Panc1 (cell line): Measurements from ENCODE around the gene GRID2IP. TPM values are rescaled to one million over a fixed set of nuclear protein-coding genes. Genes with fewer than 3 reads are reported as not detected.

ENCODE experiments used
- ATAC-seq: fragments of 200-7000 bp; cut with Tn5 transposase; 2 replicates; pipeline ENCODE4 v1.9.1; 2020; ENCODE audit warnings: mild to moderate bottlenecking, moderate library complexity
- BruUV-seq: library from RNA; stranded (reverse); fragments of 400-500 nt; replicated peaks from 2 replicates; lab custom pipeline; 2021; lab: Mats Ljungman, UMichigan
- CTCF ChIA-PET: fragments of 300-600 bp; sonication (Branson Sonifier 250); formaldehyde crosslinking; loops from one replicate; lab custom pipeline; 2022; ENCODE audit warnings: antibody characterized with exemption; lab: Charles Lee
- POLR2A ChIA-PET: fragments of 300-600 bp; sonication (Branson Sonifier 250); formaldehyde crosslinking; loops from one replicate; lab custom pipeline; 2022; ENCODE audit warnings: antibody characterized with exemption; lab: Charles Lee
- DNase-seq: peaks from one replicate; pipeline ENCODE4 v3.0.0-alpha.2; 2010; ENCODE audit warnings: low read depth, low spot score
- H3K27ac ChIP-seq: 2 replicates; pipeline ENCODE4 v1.5.1; 2011; ENCODE audit warnings: mild to moderate bottlenecking, low read length, inconsistent platforms
- H3K27me3 ChIP-seq: fragments of 200-500 bp; sonication (Bioruptor generic); 2 replicates; pipeline ENCODE4 v1.6.0; 2014; ENCODE audit warnings: low read length, inconsistent platforms; ENCODE audit not compliant: control insufficient read depth, insufficient read depth
- H3K36me3 ChIP-seq: fragments of 200-500 bp; sonication (Bioruptor generic); 2 replicates; pipeline ENCODE4 v1.5.1; 2014; ENCODE audit warnings: inconsistent platforms, mild to moderate bottlenecking, low read length, moderate library complexity; ENCODE audit not compliant: control insufficient read depth, insufficient read depth
- H3K4me1 ChIP-seq: 2 replicates; pipeline ENCODE4 v1.5.1; 2011; ENCODE audit warnings: inconsistent platforms, mild to moderate bottlenecking, low read length, moderate library complexity; ENCODE audit not compliant: control insufficient read depth, insufficient read depth
- H3K4me3 ChIP-seq, 2 experiments: 2 replicates each; pipeline ENCODE4 v1.5.1; 2011 to 2012; ENCODE audit warnings: low read depth in 2 of 2, low read length in 2 of 2, mild to moderate bottlenecking in 2 of 2, inconsistent platforms in 1 of 2, moderate library complexity in 1 of 2
- H3K9me3 ChIP-seq: fragments of 200-500 bp; sonication (Bioruptor generic); 2 replicates; pipeline ENCODE4 v1.5.1; 2014; ENCODE audit warnings: low read depth, mild to moderate bottlenecking, inconsistent platforms, low read length, moderate library complexity; ENCODE audit not compliant: control insufficient read depth, insufficient read depth
- CTCF ChIP-seq: fragments of 450-650 bp; IDR thresholded peaks from 2 replicates; pipeline ENCODE4 v1.5.1; 2017; ENCODE audit warnings: mild to moderate bottlenecking
- POLR2AphosphoS5 ChIP-seq: IDR thresholded peaks from 2 replicates; pipeline ENCODE4 v1.6.1; 2012; ENCODE audit warnings: mild to moderate bottlenecking, low read depth, low read length, moderate library complexity
- REST ChIP-seq, 2 experiments: IDR thresholded peaks; 2 replicates each; pipeline ENCODE4 v1.6.1; 2011 to 2012; ENCODE audit warnings: low read depth in 2 of 2, control low read depth in 1 of 2, low read length in 1 of 2, mild to moderate bottlenecking in 1 of 2, moderate library complexity in 1 of 2; ENCODE audit not compliant: insufficient read depth in 1 of 2
- SIN3A ChIP-seq: IDR thresholded peaks from 2 replicates; pipeline ENCODE4 v1.6.1; 2012; ENCODE audit warnings: low read depth, mild to moderate bottlenecking, low read length, moderate library complexity, borderline replicate concordance; ENCODE audit not compliant: insufficient read depth
- TCF7L2 ChIP-seq: IDR thresholded peaks from 2 replicates; pipeline ENCODE4 v1.6.1; 2011; ENCODE audit warnings: mild to moderate bottlenecking, low read depth, low read length, inconsistent platforms
- in situ Hi-C: cut with HindIII; loops from 2 replicates; pipeline ENCODE4 v1.10.0; 2016; ENCODE audit warnings: low sequenced_read_pairs, low pct_unique_long_range_greater_than_20kb
- intact Hi-C: fragments of 100-400 bp; cut with micrococcal nuclease; formaldehyde crosslinking; loops from one replicate; pipeline ENCODE4 v1.10.0; 2022; ENCODE audit not compliant: unreplicated experiment
- total RNA-seq: library from RNA; stranded (reverse); gene quantifications from one replicate; pipeline ENCODE4 v1.2.1, GENCODE V29; 2021; ENCODE audit not compliant: unreplicated experiment

GRID2IP gene
- total RNA-seq, 1 experiment from 2014 or later = 0.13 TPM

GRCh38 chr7:6575281-6576023 lies 24.2 kb upstream of the GRID2IP start:
- ChIA-PET CTCF (interaction anchor here (2.2 to 3.2 kb wide), 2 partner anchors 16 to 59 kb away, joined by 11 to 17 read pairs; no protein-coding TSS in a partner anchor), POLR2A (interaction anchor here (0.6 kb wide), 1 partner anchor 37 kb away, joined by 3 read pairs; no protein-coding TSS in a partner anchor)
- H3K9me3 ChIP-seq = no peaks in the 10 kb centered on the region
- BruUV-seq = no TSS peak
- H3K27ac ChIP-seq = no peak overlapping the region
- intact Hi-C loops = no loop called here
- TF ChIP-seq CTCF = no peak
- no peak for TF ChIP-seq TCF7L2
- TF ChIP-seq REST (IDR thresholded peaks at IDR 0.05; ENCODE audit: insufficient read depth in 1 of 2, low read depth in 2 of 2, low read length in 1 of 2) = no peak
- TF ChIP-seq POLR2AphosphoS5 = no peak
- TF ChIP-seq SIN3A = no peak
- DNase-seq (no peak), ATAC-seq (no peak)
- no peak overlapping the region for H3K4me3 ChIP-seq
- peaks cover 17% of the 10 kb centered on the region for H3K4me1 ChIP-seq
- no peaks in the 10 kb centered on the region for H3K27me3 ChIP-seq
- no peaks in the 10 kb centered on the region for H3K36me3 ChIP-seq
- in situ Hi-C loops = no loop called here

GRCh38 chr7:6571160-6571779 lies 20.0 kb upstream of the GRID2IP start:
- in situ Hi-C loops = no loop called here
- DNase-seq = no peak
- ChIA-PET CTCF (no interaction called here), POLR2A (interaction anchor here (0.7 kb wide), 1 partner anchor 13 kb away, joined by 3 read pairs; no protein-coding TSS in a partner anchor)
- no peaks in the 10 kb centered on the region for H3K27me3 ChIP-seq
- peaks cover 8% of the 10 kb centered on the region for H3K4me1 ChIP-seq
- H3K4me3 ChIP-seq = no peak overlapping the region
- no peak for TF ChIP-seq TCF7L2
- TF ChIP-seq POLR2AphosphoS5 = no peak
- TF ChIP-seq CTCF = no peak
- TF ChIP-seq REST (IDR thresholded peaks at IDR 0.05; ENCODE audit: insufficient read depth in 1 of 2, low read depth in 2 of 2, low read length in 1 of 2) = no peak
- no peak for TF ChIP-seq SIN3A
- ATAC-seq = peak; percentile 43
- H3K9me3 ChIP-seq = no peaks in the 10 kb centered on the region
- no peak overlapping the region for H3K27ac ChIP-seq
- no TSS peak for BruUV-seq
- no peaks in the 10 kb centered on the region for H3K36me3 ChIP-seq
- intact Hi-C loops = no loop called here
